Heart left ventricle (tissue), 13 donors: ENCODE measurements around the gene ZNHIT3.
A peak's percentile ranks its signal among the peaks of the same experiment; 100 is the strongest.

ENCODE experiments used
- POLR2A ChIP-seq, 2 donors: fragments of 450-650 bp; IDR thresholded peaks; one replicate each; pipeline ENCODE4 v1.6.1; 2017; ENCODE audit warnings: antibody characterized with exemption in 2 of 2, mild to moderate bottlenecking in 2 of 2, moderate library complexity in 2 of 2
- TF ChIP-seq, protein P1 (sequence below), 12 donors: fragments of 200-600 bp; sonication (generic) in 4 of 12; IDR thresholded peaks; one replicate each; pipeline versions ENCODE4 v1.5.0 to v1.8.0; 2018 to 2022; ENCODE audit warnings: antibody characterized with exemption in 12 of 12, mild to moderate bottlenecking in 5 of 12
- donor health status: ischemic (EF 13 %, LVEDD 7.1; RV severe dilation, severe dysfunction).
- donor health status: DM: no; HTN: yes; CAD: no.
- donor health status: DM: no; HTN: no; CAD: no.
- donor health status: ischemic (EF 25% LVEDD 6.9; RV normal size, moderate dysfunction).
- donor health status: ischemic (EF 25% LVEDD 5.7; RV mildly dilated, moderate dysfunction).
- donor health status: ischemic (EF 35%, LVEDD 5.7; RV mildly dilated, moderate dysfunction).
- donor health status: nonischemic (EF 11% LVEDD 7.7; RV severe dilation, severe dysfunction).
- donor health status: DM: yes; HTN: yes; CAD: no.
- donor health status: PGD.
- donor health status: ischemic (EF 29% LVEDD 5.4; RV normal size, mild dysfunction).
- donor health status: nonischemic (EF 23%, LVEDD 6.1; RV moderate dilation, normal function).

DNA sequence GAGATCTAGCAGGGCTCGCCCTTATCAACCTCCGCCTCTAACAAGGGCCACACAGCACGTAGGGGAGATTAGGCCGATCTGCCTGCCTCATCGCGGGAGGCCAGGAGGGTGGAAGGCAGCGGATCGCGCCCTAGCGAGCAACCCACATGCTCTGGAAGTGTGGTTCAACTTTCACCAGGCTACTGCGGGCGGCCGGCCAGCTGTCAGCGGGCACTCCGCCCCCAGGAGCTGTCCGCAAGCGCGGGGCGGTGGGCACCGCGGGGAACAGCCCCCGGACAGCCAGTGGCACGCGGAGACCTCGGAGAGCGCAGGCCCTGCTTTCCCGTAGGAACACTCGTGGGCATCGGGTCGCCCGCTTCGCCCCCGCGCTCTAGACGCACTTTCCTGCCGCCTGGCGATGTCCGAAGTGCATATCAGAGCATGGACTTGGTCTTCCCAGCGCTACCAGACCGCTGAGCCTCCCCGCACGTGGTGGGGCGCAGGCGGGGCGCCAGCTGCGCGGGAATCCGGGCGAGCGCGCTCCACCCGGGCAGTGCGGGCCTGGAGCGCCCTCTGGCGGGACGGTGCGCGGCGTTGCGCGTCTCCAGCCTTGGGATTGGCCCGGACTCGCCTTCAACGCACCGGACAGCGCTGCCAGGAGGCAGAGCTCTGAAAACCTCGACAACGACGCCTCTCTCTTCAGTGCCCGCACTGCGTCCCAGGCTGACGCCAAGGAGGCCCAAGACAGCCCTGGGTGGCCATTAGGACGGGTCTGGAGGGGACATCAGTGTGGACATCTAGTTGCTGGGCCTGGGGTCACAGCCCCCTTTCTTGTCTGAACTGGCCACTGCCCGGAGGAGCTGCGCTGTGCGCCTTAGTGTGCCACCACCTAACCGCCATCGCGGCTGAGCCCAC, 3.6 kb upstream of the ZNHIT3 start:
- TF ChIP-seq, protein P1, sequence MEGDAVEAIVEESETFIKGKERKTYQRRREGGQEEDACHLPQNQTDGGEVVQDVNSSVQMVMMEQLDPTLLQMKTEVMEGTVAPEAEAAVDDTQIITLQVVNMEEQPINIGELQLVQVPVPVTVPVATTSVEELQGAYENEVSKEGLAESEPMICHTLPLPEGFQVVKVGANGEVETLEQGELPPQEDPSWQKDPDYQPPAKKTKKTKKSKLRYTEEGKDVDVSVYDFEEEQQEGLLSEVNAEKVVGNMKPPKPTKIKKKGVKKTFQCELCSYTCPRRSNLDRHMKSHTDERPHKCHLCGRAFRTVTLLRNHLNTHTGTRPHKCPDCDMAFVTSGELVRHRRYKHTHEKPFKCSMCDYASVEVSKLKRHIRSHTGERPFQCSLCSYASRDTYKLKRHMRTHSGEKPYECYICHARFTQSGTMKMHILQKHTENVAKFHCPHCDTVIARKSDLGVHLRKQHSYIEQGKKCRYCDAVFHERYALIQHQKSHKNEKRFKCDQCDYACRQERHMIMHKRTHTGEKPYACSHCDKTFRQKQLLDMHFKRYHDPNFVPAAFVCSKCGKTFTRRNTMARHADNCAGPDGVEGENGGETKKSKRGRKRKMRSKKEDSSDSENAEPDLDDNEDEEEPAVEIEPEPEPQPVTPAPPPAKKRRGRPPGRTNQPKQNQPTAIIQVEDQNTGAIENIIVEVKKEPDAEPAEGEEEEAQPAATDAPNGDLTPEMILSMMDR (IDR thresholded peaks at IDR 0.05): peak; percentile 87 to 98 (median 96)
- no peak for TF ChIP-seq POLR2A (IDR thresholded peaks at IDR 0.05)
